ENCODE measurements around the gene C16orf86.

The C16orf86 gene

GRCh38 chr16:67666559-67667452 is at the start of gene C16orf86, which contains the start of gene ENKD1:
Gene C16orf86 (plus strand): TSS chr16:67666814. CDS start chr16:67666971, 157 bp downstream.
Gene ENKD1 (minus strand): TSS chr16:67666750. CDS start chr16:67666442, 308 bp downstream.
- peaks cover 38 to 50% of the 10 kb centered on the region in 2 donors for H3K4me1 Mint-ChIP-seq
- H3K4me3 Mint-ChIP-seq: peak within 1 kb of the TSS; percentile 97 to 100
- no peaks in the 10 kb centered on the region for H3K9me3 Mint-ChIP-seq
- peak within 1 kb of the TSS; percentile 97 for H3K27ac Mint-ChIP-seq
- peak; percentile 68 to 81 for ATAC-seq (replicated peaks)
- H3K36me3 Mint-ChIP-seq: peaks cover 7 to 14% of the 10 kb centered on the region in 2 donors
- no peaks in the 10 kb centered on the region for H3K27me3 Mint-ChIP-seq
- peak; percentile 69 for DNase-seq

- Mint-ChIP-seq H3K9me3 (no peaks in the 10 kb centered on the region), H3K36me3 (peaks cover 24 to 50% of the 10 kb centered on the region in 2 donors), H3K4me1 (no peaks in the 10 kb centered on the region), H3K27ac (peak overlapping the region; percentile 27), H3K4me3 (no peak overlapping the region), H3K27me3 (no peaks in the 10 kb centered on the region)
- DNase-seq: no peak
- no peak for ATAC-seq (replicated peaks)
These were observed 38.4 kb upstream of the C16orf86 start for GRCh38 chr16:67628216-67628615.

GRCh38 chr16:67632415-67633172 is 34.0 kb upstream of the C16orf86 start:
- DNase-seq (no peak), ATAC-seq (replicated peaks) (no peak)
- Mint-ChIP-seq H3K27ac (no peak overlapping the region), H3K9me3 (no peaks in the 10 kb centered on the region), H3K4me1 (no peaks in the 10 kb centered on the region), H3K36me3 (peaks cover 29 to 43% of the 10 kb centered on the region in 2 donors), H3K4me3 (no peak overlapping the region), H3K27me3 (no peaks in the 10 kb centered on the region)

GRCh38 chr16:67636713-67637112 is 29.9 kb upstream of the C16orf86 start:
- Mint-ChIP-seq H3K27ac (peak overlapping the region; percentile 51), H3K36me3 (peaks cover 12 to 35% of the 10 kb centered on the region in 2 donors), H3K4me1 (peaks cover 0 to 2% of the 10 kb centered on the region in 2 donors), H3K4me3 (no peak overlapping the region), H3K27me3 (no peaks in the 10 kb centered on the region), H3K9me3 (no peaks in the 10 kb centered on the region)
- ATAC-seq (replicated peaks): no peak
- DNase-seq: no peak

- Mint-ChIP-seq H3K36me3 (peaks cover 12 to 27% of the 10 kb centered on the region in 2 donors), H3K27ac (no peak overlapping the region), H3K4me3 (no peak overlapping the region), H3K27me3 (no peaks in the 10 kb centered on the region), H3K4me1 (peaks cover 0 to 2% of the 10 kb centered on the region in 2 donors), H3K9me3 (no peaks in the 10 kb centered on the region)
- DNase-seq (no peak), ATAC-seq (replicated peaks) (no peak)
These were observed 29.0 kb upstream of the C16orf86 start for GRCh38 chr16:67637625-67638024.

GRCh38 chr16:67641779-67642708 is 24.6 kb upstream of the C16orf86 start:
- ATAC-seq (replicated peaks): no peak
- H3K4me1 Mint-ChIP-seq: peaks cover 7 to 22% of the 10 kb centered on the region in 2 donors
- H3K27me3 Mint-ChIP-seq: no peaks in the 10 kb centered on the region
- H3K4me3 Mint-ChIP-seq: no peak overlapping the region
- no peak overlapping the region for H3K27ac Mint-ChIP-seq
- H3K36me3 Mint-ChIP-seq: peaks cover 2 to 23% of the 10 kb centered on the region in 2 donors
- H3K9me3 Mint-ChIP-seq: no peaks in the 10 kb centered on the region
- no peak for DNase-seq

GRCh38 chr16:67644038-67644437 is 22.6 kb upstream of the C16orf86 start:
- DNase-seq: no peak
- ATAC-seq (replicated peaks): no peak
- Mint-ChIP-seq H3K36me3 (peaks cover 11 to 26% of the 10 kb centered on the region in 2 donors), H3K4me1 (peaks cover 8 to 25% of the 10 kb centered on the region in 2 donors), H3K27ac (peak overlapping the region; percentile 77), H3K27me3 (no peaks in the 10 kb centered on the region), H3K4me3 (peak overlapping the region; percentile 47 to 62), H3K9me3 (no peaks in the 10 kb centered on the region)

GRCh38 chr16:67645397-67646121 is 21.1 kb upstream of the C16orf86 start:
- Mint-ChIP-seq H3K4me3 (peak overlapping the region; percentile 88 to 90), H3K36me3 (peaks cover 17 to 29% of the 10 kb centered on the region in 2 donors), H3K9me3 (no peaks in the 10 kb centered on the region), H3K27ac (peak overlapping the region; percentile 91), H3K27me3 (no peaks in the 10 kb centered on the region), H3K4me1 (peaks cover 9 to 25% of the 10 kb centered on the region in 2 donors)
- ATAC-seq (replicated peaks) (peak in 1 of 2 donors; percentile 37), DNase-seq (no peak)

- DNase-seq (no peak), ATAC-seq (replicated peaks) (no peak)
- H3K36me3 Mint-ChIP-seq: peaks cover 25 to 42% of the 10 kb centered on the region in 2 donors
- H3K4me1 Mint-ChIP-seq: peaks cover 11 to 31% of the 10 kb centered on the region in 2 donors
- no peak overlapping the region for H3K27ac Mint-ChIP-seq
- no peaks in the 10 kb centered on the region for H3K27me3 Mint-ChIP-seq
- peak overlapping the region in 1 of 2 donors; percentile 71 for H3K4me3 Mint-ChIP-seq
- no peaks in the 10 kb centered on the region for H3K9me3 Mint-ChIP-seq
These were observed 19.4 kb upstream of the C16orf86 start for GRCh38 chr16:67647111-67647651.

- ATAC-seq (replicated peaks) (no peak), DNase-seq (no peak)
- no peaks in the 10 kb centered on the region for H3K27me3 Mint-ChIP-seq
- H3K9me3 Mint-ChIP-seq: no peaks in the 10 kb centered on the region
- peaks cover 27 to 43% of the 10 kb centered on the region in 2 donors for H3K36me3 Mint-ChIP-seq
- peaks cover 11 to 31% of the 10 kb centered on the region in 2 donors for H3K4me1 Mint-ChIP-seq
- no peak overlapping the region for H3K4me3 Mint-ChIP-seq
- no peak overlapping the region for H3K27ac Mint-ChIP-seq
These were observed 18.9 kb upstream of the C16orf86 start for GRCh38 chr16:67647681-67648080.

- no peak overlapping the region for H3K27ac Mint-ChIP-seq
- DNase-seq: no peak
- no peaks in the 10 kb centered on the region for H3K27me3 Mint-ChIP-seq
- no peak for ATAC-seq (replicated peaks)
- no peak overlapping the region for H3K4me3 Mint-ChIP-seq
- peaks cover 11 to 31% of the 10 kb centered on the region in 2 donors for H3K4me1 Mint-ChIP-seq
- H3K36me3 Mint-ChIP-seq: peaks cover 27 to 43% of the 10 kb centered on the region in 2 donors
- H3K9me3 Mint-ChIP-seq: no peaks in the 10 kb centered on the region
These were observed 18.4 kb upstream of the C16orf86 start for GRCh38 chr16:67648088-67648763.

- peaks cover 11 to 31% of the 10 kb centered on the region in 2 donors for H3K4me1 Mint-ChIP-seq
- peaks cover 27 to 43% of the 10 kb centered on the region in 2 donors for H3K36me3 Mint-ChIP-seq
- no peaks in the 10 kb centered on the region for H3K9me3 Mint-ChIP-seq
- no peak overlapping the region for H3K4me3 Mint-ChIP-seq
- H3K27ac Mint-ChIP-seq: no peak overlapping the region
- ATAC-seq (replicated peaks) (no peak), DNase-seq (no peak)
- no peaks in the 10 kb centered on the region for H3K27me3 Mint-ChIP-seq
These were observed 17.7 kb upstream of the C16orf86 start for GRCh38 chr16:67648764-67649407.
